Measurements from ENCODE around the gene MATR3. TPM values are rescaled to one million over a fixed set of nuclear protein-coding genes. Genes with fewer than 3 reads are reported as not detected.

Gene MATR3, protein sequence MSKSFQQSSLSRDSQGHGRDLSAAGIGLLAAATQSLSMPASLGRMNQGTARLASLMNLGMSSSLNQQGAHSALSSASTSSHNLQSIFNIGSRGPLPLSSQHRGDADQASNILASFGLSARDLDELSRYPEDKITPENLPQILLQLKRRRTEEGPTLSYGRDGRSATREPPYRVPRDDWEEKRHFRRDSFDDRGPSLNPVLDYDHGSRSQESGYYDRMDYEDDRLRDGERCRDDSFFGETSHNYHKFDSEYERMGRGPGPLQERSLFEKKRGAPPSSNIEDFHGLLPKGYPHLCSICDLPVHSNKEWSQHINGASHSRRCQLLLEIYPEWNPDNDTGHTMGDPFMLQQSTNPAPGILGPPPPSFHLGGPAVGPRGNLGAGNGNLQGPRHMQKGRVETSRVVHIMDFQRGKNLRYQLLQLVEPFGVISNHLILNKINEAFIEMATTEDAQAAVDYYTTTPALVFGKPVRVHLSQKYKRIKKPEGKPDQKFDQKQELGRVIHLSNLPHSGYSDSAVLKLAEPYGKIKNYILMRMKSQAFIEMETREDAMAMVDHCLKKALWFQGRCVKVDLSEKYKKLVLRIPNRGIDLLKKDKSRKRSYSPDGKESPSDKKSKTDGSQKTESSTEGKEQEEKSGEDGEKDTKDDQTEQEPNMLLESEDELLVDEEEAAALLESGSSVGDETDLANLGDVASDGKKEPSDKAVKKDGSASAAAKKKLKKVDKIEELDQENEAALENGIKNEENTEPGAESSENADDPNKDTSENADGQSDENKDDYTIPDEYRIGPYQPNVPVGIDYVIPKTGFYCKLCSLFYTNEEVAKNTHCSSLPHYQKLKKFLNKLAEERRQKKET
- total RNA-seq (2022): 194 and 200 TPM in 2 replicates
- Bru-seq, nascent RNA: percentile 96 among the genes with signal in this experiment
- percentile 98 among the genes with signal in this experiment for BruChase-seq, experiment 1, labeled RNA remaining after a 2-hour chase
- percentile 98 among the genes with signal in this experiment for BruChase-seq, experiment 2, labeled RNA remaining after a 6-hour chase
- long read RNA-seq, full-length matches to known transcripts: 225 of 325 reads
- long read RNA-seq, partial matches to known transcripts: 37 of 325 reads
- long read RNA-seq, other reads (novel, unspliced or antisense): 63 of 325 reads

DNA sequence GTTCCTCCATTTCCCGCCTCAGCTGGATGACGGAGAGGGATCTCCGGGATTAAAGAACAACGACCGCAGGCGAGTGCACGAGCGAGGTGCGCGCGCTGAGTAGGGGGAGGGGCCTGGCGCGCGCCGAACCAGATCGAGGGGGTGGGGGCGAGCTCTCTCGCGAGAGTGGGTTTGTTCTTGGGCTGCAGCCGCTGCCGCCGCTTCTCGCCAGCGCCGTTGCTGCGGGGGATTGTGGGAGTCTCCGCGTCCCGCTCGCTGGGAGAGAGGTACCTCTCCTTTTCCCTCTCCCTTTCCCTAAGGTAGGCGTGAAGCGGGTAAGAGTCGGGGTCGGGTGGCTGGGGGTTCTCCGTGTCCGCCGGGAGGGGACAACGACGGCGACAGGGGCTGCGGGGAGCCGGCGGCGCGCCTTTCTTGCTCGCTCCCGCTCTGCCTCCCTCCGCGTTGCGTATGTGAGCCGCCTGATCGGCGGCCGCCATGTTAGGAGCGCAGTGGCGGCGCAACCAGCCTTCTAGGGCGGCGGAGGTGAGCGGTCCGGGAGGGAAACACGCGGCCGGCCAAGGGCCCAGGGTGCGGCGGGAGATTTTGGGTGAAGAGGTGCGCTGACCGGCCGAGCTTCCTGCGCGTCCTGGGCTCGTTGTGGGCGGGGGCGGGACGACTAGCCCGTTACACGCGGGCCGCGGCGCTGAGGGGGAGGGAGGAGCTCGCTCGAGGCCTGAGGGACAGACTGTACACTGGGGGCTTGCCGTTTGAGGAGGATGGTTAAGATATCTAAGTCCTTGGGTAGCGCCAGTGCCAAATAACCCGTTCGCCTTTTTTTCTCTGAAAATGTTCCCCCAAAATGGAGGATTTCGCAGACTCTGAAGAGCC lies at the start of gene MATR3:
MATR3 (plus strand) TSS at position 234 of the 867 bp plus-strand sequence. CDS start 13,676 bp downstream, outside the sequence.
- peaks cover 21% of the 10 kb centered on the region for H3K4me1 Mint-ChIP-seq (ENCODE audit: low read depth, unreplicated experiment)
- no peaks in the 10 kb centered on the region for H3K27me3 Mint-ChIP-seq (ENCODE audit: insufficient read depth, unreplicated experiment)
- H3K9me3 Mint-ChIP-seq (ENCODE audit: unreplicated experiment): no peaks in the 10 kb centered on the region
- intact Hi-C loops (cut with micrococcal nuclease; ENCODE audit: unreplicated experiment): loop anchor here (1.0 kb wide), 1 partner anchor 48 kb away; the partner anchor contains the start of gene PAIP2
- TF ChIP-seq, protein P1, sequence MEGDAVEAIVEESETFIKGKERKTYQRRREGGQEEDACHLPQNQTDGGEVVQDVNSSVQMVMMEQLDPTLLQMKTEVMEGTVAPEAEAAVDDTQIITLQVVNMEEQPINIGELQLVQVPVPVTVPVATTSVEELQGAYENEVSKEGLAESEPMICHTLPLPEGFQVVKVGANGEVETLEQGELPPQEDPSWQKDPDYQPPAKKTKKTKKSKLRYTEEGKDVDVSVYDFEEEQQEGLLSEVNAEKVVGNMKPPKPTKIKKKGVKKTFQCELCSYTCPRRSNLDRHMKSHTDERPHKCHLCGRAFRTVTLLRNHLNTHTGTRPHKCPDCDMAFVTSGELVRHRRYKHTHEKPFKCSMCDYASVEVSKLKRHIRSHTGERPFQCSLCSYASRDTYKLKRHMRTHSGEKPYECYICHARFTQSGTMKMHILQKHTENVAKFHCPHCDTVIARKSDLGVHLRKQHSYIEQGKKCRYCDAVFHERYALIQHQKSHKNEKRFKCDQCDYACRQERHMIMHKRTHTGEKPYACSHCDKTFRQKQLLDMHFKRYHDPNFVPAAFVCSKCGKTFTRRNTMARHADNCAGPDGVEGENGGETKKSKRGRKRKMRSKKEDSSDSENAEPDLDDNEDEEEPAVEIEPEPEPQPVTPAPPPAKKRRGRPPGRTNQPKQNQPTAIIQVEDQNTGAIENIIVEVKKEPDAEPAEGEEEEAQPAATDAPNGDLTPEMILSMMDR (IDR thresholded peaks at IDR 0.05; ENCODE audit: insufficient read depth in 1 of 2, low read depth in 1 of 2, low read length in 1 of 2, severe bottlenecking in 1 of 2, unreplicated experiment in 1 of 2): no peak
- no peaks in the 10 kb centered on the region for H3K27me3 ChIP-seq (replicated peaks; ENCODE audit: control insufficient read depth, insufficient read depth, low read length)
- peaks cover 50% of the 10 kb centered on the region for H3K36me3 Mint-ChIP-seq (ENCODE audit: insufficient read depth, unreplicated experiment)
- H3K9me3 ChIP-seq: no peaks in the 10 kb centered on the region
- peak within 1 kb of the TSS; percentile 76 for H3K4me3 ChIP-seq (ENCODE audit: low read depth, low read length)
- CTCF ChIA-PET: interaction anchor here (0.6 to 1.1 kb wide), 7 partner anchors 10 to 1017 kb away, joined by 3 to 8 read pairs (median 4); no protein-coding TSS in a partner anchor
- H3K36me3 ChIP-seq (ENCODE audit: control insufficient read depth, insufficient read depth, low read length): no peaks in the 10 kb centered on the region
- peak; percentile 96 for DNase-seq
- peaks cover 12% of the 10 kb centered on the region; the same call in 1 of the 2 replicates for H3K4me1 ChIP-seq
- H3K4me3 Mint-ChIP-seq (ENCODE audit: unreplicated experiment): peak within 1 kb of the TSS; percentile 96
- H3K27ac Mint-ChIP-seq (ENCODE audit: unreplicated experiment): peak within 1 kb of the TSS; percentile 99
- BruUV-seq (replicated peaks): no TSS peak
- POLR2A ChIA-PET: interaction anchor here (0.6 to 2.0 kb wide), 21 partner anchors 10 to 800 kb away, joined by 3 to 38 read pairs (median 7); partner anchors contain the start of genes HSPA9, PAIP2, PROB1 and SIL1

DNA sequence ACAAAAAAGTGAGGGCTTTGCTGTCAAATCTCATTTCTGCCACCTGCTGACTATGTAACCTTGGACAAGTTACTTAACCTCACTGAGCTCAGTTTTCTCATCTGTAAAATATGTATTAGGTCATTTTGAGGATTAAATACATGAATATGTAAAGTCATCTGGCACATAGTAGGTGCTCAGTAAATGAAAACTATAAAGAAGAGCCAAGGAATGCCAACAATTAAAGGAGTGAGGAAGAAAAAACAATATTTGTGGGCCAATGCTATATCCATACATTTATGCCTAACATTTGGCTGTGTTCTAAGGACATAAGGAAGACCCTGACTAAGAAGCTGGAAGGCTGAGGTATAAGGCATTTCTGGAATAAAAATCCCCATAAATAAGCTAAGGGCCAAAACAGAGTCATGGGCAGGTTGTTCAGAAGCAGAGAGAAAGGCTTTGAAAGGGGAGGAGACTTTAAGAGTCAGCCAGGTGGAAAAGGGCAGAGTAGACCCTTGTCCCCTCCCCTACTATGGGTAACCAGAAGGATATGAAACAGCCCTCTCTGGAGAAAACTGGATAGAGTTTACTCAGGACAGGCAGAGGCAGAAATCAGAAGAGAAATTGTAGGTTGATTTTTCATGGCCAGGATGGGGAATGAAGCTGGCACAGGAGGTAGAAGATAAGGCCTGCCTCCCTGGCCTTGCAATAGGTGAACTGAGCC lies 47.8 kb upstream of the MATR3 start:
- Mint-ChIP-seq H3K4me1 (ENCODE audit: low read depth, unreplicated experiment) (no peaks in the 10 kb centered on the region), H3K27me3 (ENCODE audit: insufficient read depth, unreplicated experiment) (no peaks in the 10 kb centered on the region), H3K27ac (ENCODE audit: unreplicated experiment) (no peak overlapping the region), H3K9me3 (ENCODE audit: unreplicated experiment) (no peaks in the 10 kb centered on the region), H3K4me3 (ENCODE audit: unreplicated experiment) (no peak overlapping the region), H3K36me3 (ENCODE audit: insufficient read depth, unreplicated experiment) (no peaks in the 10 kb centered on the region)
- intact Hi-C loops (cut with micrococcal nuclease; ENCODE audit: unreplicated experiment): no loop called here
- ChIA-PET POLR2A (no interaction called here), CTCF (interaction anchor here (0.5 to 0.9 kb wide), 2 partner anchors 14 to 154 kb away, joined by 3 to 4 read pairs; no protein-coding TSS in a partner anchor)
- TF ChIP-seq, protein P1 (IDR thresholded peaks at IDR 0.05; ENCODE audit: insufficient read depth in 1 of 2, low read depth in 1 of 2, low read length in 1 of 2, severe bottlenecking in 1 of 2, unreplicated experiment in 1 of 2): no peak
- H3K9me3 ChIP-seq: 0 out of 2 replicates have a peak, but pooled peaks cover 4% of the 10 kb centered on the region
- H3K27me3 ChIP-seq (replicated peaks; ENCODE audit: control insufficient read depth, insufficient read depth, low read length): no peaks in the 10 kb centered on the region
- no peak for DNase-seq
- no peaks in the 10 kb centered on the region for H3K36me3 ChIP-seq (ENCODE audit: control insufficient read depth, insufficient read depth, low read length)
- no TSS peak for BruUV-seq (replicated peaks)
- H3K4me1 ChIP-seq: no peaks in the 10 kb centered on the region
- no peak overlapping the region for H3K4me3 ChIP-seq (ENCODE audit: low read depth, low read length)

Data from Caco-2 (cell line).